Testis (tissue), 3 donors: ENCODE measurements around the gene PRKCA. TPM values are rescaled to one million over a fixed set of nuclear protein-coding genes. Genes with fewer than 3 reads are reported as not detected.

Experiments
- DNase-seq: peaks from one replicate; pipeline ENCODE4 v3.0.0-alpha.2; 2019
- H3K27ac ChIP-seq, 2 donors: fragments of 200-600 bp; sonication (generic); one replicate each; pipeline ENCODE4 v1.5.1; 2019
- H3K27me3 ChIP-seq: fragments of 200-600 bp; sonication (generic); one replicate; pipeline ENCODE4 v1.5.1; 2019
- H3K36me3 ChIP-seq: fragments of 200-600 bp; sonication (generic); one replicate; pipeline ENCODE4 v1.5.1; 2017; ENCODE audit warnings: low read depth; ENCODE audit errors: missing control alignments
- H3K4me1 ChIP-seq: fragments of 200-600 bp; sonication (generic); one replicate; pipeline ENCODE4 v1.5.1; 2019
- H3K4me3 ChIP-seq, 2 donors: fragments of 200-600 bp; sonication (generic); one replicate each; pipeline ENCODE4 v1.5.1; 2017 to 2019
- H3K9me3 ChIP-seq: fragments of 200-600 bp; sonication (generic); one replicate; pipeline ENCODE4 v1.5.1; 2017
- POLR2A ChIP-seq: fragments of 450-650 bp; IDR thresholded peaks from one replicate; pipeline ENCODE4 v1.6.1; 2017; ENCODE audit warnings: antibody characterized with exemption, mild to moderate bottlenecking, moderate library complexity
- WGBS, 2 donors: methylation state at CpG; one replicate each; pipeline ENCODE4 v1.1.5; 2018; 5-methylcytosine and 5-hydroxymethylcytosine counted together
- intact Hi-C: fragments of 100-400 bp; cut with DNase I; formaldehyde crosslinking; loops from one replicate; pipeline ENCODE4 v1.15.1; 2023; ENCODE audit warnings: low total_unique reads
- polyA plus RNA-seq: library from polyadenylated mRNA; stranded (reverse); fragments of 350-450 nt; fragmentation: Illumina TruSeq; extraction: RNeasy Lipid Tissue Mini Kit (QIAGEN cat#74804); gene quantifications from one replicate; pipeline ENCODE4 v1.2.3, GENCODE V29; 2014; ENCODE audit warnings: low read depth, low replicate concordance; ENCODE audit not compliant: insufficient read depth
- total RNA-seq, 2 donors: library from RNA; depleted of rRNA; stranded (reverse); fragments of >200 nt; gene quantifications; one replicate each; pipeline ENCODE4 v1.2.3, GENCODE V29; 2016
- TF ChIP-seq, protein P1 (sequence below), 3 experiments: fragments of 450-650 bp in 2 of 3; fragments of 200-600 bp in 1 of 3; sonication (generic) in 1 of 3; IDR thresholded peaks; one replicate each; pipeline ENCODE4 v1.5.1; 2016 to 2019; ENCODE audit warnings: antibody characterized with exemption in 3 of 3, mild to moderate bottlenecking in 2 of 3, moderate library complexity in 1 of 3

PRKCA gene
- total and polyA plus RNA-seq, 3 donors from 2014 or later, result 6.8 to 22.9 (median 15.4) TPM

DNA sequence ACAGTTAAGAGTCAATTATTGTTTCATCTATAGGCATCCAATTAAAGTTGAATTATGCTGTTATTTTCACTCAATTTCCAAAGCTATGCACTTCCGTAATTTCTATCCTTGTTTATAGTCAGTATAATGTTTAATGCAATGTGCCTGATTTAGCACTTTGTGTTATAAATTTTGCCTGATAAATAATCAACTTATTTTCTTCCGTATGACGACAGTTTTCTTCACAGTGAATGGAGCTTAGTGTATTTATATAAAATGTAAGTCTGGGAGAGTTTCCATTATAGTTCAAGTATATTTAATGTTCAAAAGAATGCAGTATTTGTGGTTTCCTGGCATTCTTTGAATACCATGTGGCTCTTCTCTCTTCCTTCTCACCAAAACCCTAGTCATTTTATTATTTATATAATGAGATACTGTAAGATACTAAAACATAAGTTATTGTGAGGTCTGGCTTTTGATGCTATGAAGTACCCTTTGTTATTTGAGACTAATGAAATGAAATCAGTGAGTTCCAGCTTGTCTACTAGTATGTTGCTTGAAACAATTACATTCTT, 240.6 kb downstream of the PRKCA start:
- Histone ChIP-seq H3K9me3 (no peaks in the 10 kb centered on the region), H3K27ac (no peak overlapping the region), H3K27me3 (no peaks in the 10 kb centered on the region), H3K4me3 (no peak overlapping the region), H3K4me1 (peaks cover 26% of the 10 kb centered on the region), H3K36me3 (no peaks in the 10 kb centered on the region)
- intact Hi-C loops, result no loop called here
- no peak for DNase-seq
- TF ChIP-seq, protein P1, sequence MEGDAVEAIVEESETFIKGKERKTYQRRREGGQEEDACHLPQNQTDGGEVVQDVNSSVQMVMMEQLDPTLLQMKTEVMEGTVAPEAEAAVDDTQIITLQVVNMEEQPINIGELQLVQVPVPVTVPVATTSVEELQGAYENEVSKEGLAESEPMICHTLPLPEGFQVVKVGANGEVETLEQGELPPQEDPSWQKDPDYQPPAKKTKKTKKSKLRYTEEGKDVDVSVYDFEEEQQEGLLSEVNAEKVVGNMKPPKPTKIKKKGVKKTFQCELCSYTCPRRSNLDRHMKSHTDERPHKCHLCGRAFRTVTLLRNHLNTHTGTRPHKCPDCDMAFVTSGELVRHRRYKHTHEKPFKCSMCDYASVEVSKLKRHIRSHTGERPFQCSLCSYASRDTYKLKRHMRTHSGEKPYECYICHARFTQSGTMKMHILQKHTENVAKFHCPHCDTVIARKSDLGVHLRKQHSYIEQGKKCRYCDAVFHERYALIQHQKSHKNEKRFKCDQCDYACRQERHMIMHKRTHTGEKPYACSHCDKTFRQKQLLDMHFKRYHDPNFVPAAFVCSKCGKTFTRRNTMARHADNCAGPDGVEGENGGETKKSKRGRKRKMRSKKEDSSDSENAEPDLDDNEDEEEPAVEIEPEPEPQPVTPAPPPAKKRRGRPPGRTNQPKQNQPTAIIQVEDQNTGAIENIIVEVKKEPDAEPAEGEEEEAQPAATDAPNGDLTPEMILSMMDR (IDR thresholded peaks at IDR 0.05), result no peak
- TF ChIP-seq POLR2A, result no peak
- 88 to 97% methylated on average over 3 of the region's 3 CpGs for WGBS, 2 donors

DNA sequence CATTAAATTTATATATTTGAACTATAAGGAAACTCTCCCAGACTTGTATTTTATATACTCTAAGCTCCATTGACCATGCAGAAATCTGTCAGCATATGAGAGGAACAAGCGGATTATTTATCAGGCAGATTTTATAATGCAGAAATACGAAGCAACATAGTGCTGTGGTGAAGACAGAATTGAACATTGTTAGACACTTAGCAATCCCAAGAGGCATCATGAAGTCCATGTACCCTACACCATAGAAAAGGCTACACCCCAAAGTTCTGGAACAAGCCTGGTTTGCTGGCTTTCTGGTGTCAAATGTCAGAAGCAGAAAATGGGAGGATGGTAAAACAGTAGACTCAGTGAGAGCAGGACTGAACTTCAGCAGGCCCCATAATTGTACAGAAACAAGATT, 241.1 kb downstream of the PRKCA start:
- WGBS, 2 donors, result 80 to 90% methylated on average over 2 of the region's 2 CpGs
- DNase-seq, result no peak
- Histone ChIP-seq H3K9me3 (no peaks in the 10 kb centered on the region), H3K4me3 (no peak overlapping the region), H3K36me3 (no peaks in the 10 kb centered on the region), H3K4me1 (peaks cover 26% of the 10 kb centered on the region), H3K27me3 (no peaks in the 10 kb centered on the region), H3K27ac (no peak overlapping the region)
- intact Hi-C loops, result no loop called here
- TF ChIP-seq, protein P1 (IDR thresholded peaks at IDR 0.05), result no peak
- TF ChIP-seq POLR2A, result no peak

DNA sequence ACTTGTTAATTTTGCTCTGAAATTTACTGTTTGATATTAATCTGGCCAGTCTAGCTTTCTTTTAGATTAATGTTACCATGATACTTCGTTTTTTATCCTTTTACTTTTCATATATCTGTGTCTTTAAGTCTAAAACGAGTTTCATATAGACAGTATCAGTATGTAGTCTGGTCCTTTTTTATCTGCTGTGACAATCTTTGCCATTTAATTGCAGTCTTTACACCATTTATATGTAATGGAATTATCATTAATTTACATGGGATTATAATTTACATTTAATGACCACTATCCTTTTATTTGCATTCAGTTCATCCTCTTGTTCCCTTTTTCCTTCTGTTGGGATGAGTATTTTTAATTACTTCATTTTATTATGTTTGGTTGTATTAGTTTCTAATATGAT, 243.5 kb downstream of the PRKCA start:
- no peaks in the 10 kb centered on the region for H3K27me3 ChIP-seq
- H3K9me3 ChIP-seq, result no peaks in the 10 kb centered on the region
- no peak overlapping the region for H3K27ac ChIP-seq
- intact Hi-C loops, result no loop called here
- 94 to 96% methylated on average over 2 of the region's 2 CpGs for whole genome bisulfite sequencing, 2 donors
- peaks cover 9% of the 10 kb centered on the region for H3K4me1 ChIP-seq
- no peak for DNase-seq
- TF ChIP-seq, protein P1 (IDR thresholded peaks at IDR 0.05), result no peak
- no peak for TF ChIP-seq POLR2A
- H3K36me3 ChIP-seq, result no peaks in the 10 kb centered on the region
- H3K4me3 ChIP-seq, result no peak overlapping the region

DNA sequence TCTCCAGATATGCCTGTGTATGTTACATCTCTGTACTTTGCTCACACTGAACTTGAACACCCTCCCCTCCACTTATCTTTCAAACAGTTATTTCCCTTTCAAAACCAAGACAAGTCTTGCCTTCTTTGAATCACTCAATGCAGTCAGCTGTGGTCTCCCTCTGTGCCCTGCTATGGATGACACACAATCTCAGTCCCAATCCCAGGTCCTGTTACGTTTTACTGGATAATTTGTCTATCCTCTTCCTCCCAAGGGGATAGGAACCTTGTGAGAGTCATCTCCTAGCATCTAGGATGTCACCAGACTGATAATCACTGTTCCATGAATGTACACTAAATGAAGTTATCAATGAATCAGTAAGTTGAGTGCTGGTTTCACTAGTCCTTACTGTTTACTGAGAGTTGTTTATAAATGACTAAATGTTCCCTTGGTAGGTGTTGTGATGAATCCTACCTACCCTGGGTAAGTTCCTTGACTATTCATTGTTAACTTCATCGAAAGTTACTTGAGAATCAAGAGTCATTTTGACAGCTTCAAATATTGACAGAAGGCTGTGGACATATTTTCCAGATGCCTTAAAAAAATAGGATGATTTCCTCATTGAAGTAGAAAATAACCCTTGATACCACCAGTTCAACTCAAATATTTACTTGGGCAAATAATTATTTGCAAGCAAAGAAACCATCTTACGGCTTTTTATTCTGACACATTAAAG, 244.9 kb downstream of the PRKCA start:
- Histone ChIP-seq H3K9me3 (no peaks in the 10 kb centered on the region), H3K27me3 (no peaks in the 10 kb centered on the region), H3K36me3 (no peaks in the 10 kb centered on the region), H3K4me1 (peaks cover 2% of the 10 kb centered on the region), H3K27ac (no peak overlapping the region), H3K4me3 (no peak overlapping the region)
- TF ChIP-seq POLR2A, result no peak
- TF ChIP-seq, protein P1 (IDR thresholded peaks at IDR 0.05), result no peak
- 92 to 94% methylated on average over 3 of the region's 3 CpGs for WGBS, 2 donors
- no peak for DNase-seq
- intact Hi-C loops, result no loop called here

DNA sequence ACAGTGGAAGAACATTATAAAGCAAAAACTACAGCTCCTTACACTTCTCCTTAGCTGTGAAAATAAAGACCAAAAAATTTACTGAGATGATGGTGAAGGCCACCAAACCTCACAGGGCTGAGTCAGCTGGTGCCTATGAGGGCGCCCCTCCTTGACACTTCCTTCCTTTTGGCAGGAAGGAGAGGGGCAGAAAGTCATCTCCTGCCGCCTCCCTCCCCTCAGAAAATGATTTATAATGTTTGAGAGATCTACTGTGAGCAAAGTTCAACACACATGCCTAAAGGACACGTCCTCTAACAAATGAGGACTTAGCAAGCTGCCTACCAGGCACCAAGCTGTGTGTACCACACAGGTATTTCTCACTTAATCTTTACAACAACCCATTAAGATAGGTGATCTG, 245.7 kb downstream of the PRKCA start:
- no peak for DNase-seq
- Histone ChIP-seq H3K27me3 (no peaks in the 10 kb centered on the region), H3K9me3 (no peaks in the 10 kb centered on the region), H3K4me3 (no peak overlapping the region), H3K4me1 (no peaks in the 10 kb centered on the region), H3K36me3 (no peaks in the 10 kb centered on the region), H3K27ac (no peak overlapping the region)
- WGBS, 2 donors, result 48 to 66% methylated on average over 3 of the region's 3 CpGs
- intact Hi-C loops, result no loop called here
- TF ChIP-seq, protein P1 (IDR thresholded peaks at IDR 0.05), result no peak
- TF ChIP-seq POLR2A, result no peak
